ENCODE measurements around the gene COPA.

GRCh38 chr1:160300173-160300572 is 42.9 kb downstream of the COPA start:
- no peak for TF ChIP-seq YY1 (IDR thresholded peaks at IDR 0.05; ENCODE audit: insufficient read depth, insufficient read length)
- TF ChIP-seq ZNF274 (IDR thresholded peaks at IDR 0.05; ENCODE audit: low read depth, low read length): no peak
- TF ChIP-seq SUZ12 (IDR thresholded peaks at IDR 0.05; ENCODE audit: extremely low read depth, insufficient read depth, insufficient read length): no peak
